Dedifferentiated amniotic fluid mesenchymal stem cell (primary cell): Measurements from ENCODE around the gene DRD3.

Source experiments
- DNase-seq: peaks from one replicate; pipeline ENCODE4 v3.0.0-alpha.2; 2016; ENCODE audit errors: extremely low spot score

Gene DRD3

GRCh38 chr3:114179575-114179974, 723 bp upstream of the DRD3 start:
- no peak for DNase-seq

GRCh38 chr3:114176890-114177289, 2.0 kb downstream of the DRD3 start:
- no peak for DNase-seq

GRCh38 chr3:114176487-114176886, 2.4 kb downstream of the DRD3 start:
- DNase-seq: no peak

- DNase-seq: no peak
Observed at GRCh38 chr3:114175204-114175987, 3.5 kb downstream of the DRD3 start.

DNA sequence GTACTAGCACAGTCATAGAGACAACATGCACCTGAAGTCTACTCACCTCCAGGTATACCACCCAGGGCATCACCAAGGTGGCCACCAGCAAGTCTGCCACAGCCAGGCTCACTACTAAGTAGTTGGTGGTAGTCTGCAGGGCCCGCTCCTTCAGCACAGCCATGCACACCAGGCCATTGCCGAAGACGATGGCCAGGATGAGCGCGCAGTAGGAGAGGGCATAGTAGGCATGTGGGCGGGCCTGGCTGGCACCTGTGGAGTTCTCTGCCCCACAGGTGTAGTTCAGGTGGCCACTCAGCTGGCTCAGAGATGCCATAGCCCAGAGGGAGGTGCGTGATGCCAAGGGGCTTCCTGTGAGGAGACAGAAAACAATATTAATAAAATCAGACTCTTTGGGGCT, 7.2 kb downstream of the DRD3 start:
- no peak for DNase-seq

GRCh38 chr3:114168150-114168549, 10.7 kb downstream of the DRD3 start:
- no peak for DNase-seq

DNA sequence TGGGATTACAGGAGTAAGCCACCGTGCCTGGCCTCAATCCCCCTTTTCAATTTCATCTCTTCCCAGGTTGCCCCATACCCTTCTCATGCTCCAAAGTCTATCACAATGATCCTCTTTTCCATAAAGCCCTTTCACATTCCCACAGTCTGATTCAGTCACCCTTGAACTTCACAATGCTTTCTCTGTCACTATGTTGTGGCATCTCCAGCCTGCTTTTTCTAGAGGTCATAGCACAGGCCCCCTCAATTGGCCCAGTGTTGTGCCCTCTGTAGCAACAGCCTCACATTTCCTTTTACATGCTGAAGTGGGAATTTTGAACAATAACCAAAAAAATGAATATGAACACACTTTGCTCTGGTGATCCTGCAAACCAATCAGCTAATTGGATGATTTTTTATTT, 21.5 kb downstream of the DRD3 start:
- no peak for DNase-seq

- DNase-seq: no peak
Observed at GRCh38 chr3:114155370-114155821, 23.5 kb downstream of the DRD3 start.

DNA sequence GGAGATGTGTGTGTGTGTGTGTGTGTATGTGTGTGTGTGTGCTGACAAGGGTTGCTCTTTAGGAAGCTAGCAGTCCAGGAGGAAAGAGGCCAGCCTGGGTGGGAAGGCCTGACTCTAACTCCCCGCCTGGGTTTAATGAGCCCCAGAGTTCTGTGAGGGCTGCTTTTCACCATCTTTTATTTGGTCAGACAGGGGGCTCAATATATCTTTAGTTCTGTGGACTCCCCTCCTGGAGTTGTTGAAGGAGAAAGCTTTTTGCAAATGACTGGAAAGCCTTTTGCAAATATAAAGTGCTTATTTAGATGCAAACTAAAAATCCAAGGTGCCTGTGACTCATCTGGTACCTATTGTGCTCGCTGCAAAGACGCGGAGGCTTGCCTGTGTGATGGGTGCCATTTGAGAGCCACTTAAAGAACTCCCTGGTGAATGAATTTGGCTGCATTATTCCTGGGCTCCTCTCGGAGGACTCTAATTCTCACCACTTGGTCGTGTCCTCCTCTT, 24.5 kb downstream of the DRD3 start:
- DNase-seq: no peak

DNA sequence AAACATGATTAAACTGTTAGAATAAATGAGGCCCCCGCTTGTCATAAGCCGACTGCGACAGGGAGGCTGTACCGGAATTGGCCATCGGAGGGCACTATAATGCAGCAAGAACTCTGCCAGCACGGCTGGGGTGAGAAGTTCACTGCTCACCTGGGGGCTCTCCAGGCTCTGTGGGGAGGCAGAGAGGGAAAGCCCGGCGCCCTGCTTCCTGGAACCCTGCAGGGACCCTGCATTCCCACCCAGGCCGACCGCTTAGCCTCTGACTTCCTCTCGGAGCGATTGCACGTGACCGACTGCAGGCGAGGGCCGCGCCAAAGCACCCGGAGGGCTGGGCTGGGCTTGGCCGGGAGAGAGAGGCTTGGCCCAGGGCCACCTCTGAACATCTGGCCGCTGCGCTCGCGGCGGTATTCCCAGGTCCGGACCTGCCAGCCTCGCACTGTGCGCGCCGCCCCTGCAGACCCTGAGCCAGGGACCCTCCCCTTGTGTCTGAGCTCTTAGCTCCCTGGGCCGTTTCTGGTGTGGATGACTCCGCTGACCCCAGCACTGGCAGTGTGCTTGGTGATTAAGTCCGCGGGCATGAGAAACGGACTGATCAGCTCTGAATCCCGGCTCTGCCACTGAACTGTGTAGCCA, 26.2 kb downstream of the DRD3 start:
- DNase-seq: peak; percentile 56

DNA sequence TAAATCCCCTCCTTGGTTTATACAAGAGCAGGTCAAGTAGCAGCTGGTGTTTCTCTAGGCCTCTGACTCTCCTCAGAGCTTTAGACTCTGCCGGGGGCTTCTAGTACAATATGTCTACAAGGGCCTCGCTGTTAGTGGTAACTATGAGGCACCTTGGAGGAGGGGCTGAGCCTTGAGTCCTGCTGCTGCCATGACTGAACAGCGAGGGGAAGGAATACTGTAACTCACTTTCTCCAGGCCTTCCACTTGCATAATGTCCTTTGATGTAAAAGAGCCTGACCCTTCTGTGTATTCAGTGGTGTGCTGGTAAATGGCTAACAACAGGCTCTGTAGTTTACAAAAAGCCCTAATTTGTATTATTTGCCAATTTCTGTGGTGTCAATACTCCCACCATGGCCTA, 27.8 kb downstream of the DRD3 start:
- no peak for DNase-seq

- no peak for DNase-seq
Observed at GRCh38 chr3:114147251-114147650, 31.6 kb downstream of the DRD3 start.

DNA sequence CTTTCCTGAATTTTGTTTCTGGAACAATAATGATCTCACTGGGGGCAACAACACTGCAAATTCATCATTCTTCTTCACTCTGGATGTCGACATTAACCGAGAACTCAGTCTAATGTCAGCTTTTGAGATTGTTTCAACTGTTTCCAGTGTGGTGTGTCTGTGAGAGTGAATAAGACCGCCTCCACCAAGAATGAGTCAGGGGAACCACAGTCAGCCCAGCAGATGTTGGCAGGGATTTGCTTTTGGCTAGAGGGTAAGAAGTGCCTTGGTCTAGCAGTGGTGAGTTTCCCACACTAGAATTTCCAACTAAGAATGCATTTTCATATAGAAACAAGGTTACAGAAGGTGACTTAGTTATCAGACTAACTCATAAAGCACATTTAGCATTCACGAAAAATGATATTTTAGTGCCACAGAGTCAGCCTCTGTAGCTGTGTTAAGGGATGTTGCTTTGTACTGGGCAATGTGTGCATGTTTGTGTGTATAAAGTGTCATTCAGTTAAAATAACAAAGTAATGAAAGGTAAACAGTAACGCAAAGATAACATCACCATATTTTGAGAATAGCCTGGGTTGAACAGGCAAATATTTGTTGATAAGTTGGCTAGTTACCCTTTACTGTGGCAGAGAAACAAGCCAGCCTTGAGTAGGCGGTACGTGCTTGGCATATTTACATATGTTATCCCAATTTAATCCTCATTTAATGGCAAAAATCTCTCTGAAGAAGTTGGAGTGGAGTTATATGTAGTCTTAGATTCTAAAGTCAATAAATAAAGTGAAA, 33.8 kb downstream of the DRD3 start:
- peak; percentile 93 for DNase-seq

DNA sequence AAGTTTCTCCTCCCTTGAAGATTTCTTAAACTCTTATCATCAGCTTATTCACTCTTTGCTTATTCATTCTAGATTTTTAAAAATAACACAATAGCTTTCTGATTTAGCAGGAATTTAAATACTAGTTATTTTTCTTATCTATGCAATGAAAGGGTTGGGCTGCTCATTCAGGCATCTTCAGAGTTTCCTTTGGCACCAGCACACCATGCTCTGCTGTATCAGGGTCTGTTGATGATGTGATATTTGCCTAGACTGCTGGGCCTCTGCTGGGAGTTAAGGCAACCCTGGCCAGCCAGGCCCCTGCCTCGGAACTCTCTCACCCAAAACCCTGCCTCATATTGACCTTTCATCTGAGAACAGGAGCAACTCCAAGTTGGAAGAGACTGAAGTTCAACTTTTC, 35.0 kb downstream of the DRD3 start:
- no peak for DNase-seq

GRCh38 chr3:114139836-114140235, 39.0 kb downstream of the DRD3 start:
- no peak for DNase-seq

GRCh38 chr3:114133947-114134346, 44.9 kb downstream of the DRD3 start:
- DNase-seq: no peak

DNA sequence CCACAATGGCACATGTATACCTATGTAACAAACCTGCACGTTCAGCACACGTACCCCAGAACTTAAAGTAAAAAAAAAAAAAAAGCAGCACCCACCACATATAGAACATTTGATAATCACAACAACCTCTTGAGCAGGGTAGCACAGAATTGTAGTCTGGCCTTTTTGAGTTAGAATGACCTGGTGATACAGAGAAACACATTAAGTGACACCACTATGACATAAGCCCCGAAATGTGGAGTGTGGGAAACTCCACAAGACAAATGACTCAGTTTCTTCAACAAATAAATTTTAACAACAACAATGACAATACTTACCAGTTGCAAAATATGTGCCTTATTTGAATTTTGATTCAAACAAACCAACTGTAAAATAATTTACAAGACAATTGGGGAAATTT, 46.4 kb downstream of the DRD3 start:
- no peak for DNase-seq

- no peak for DNase-seq
Observed at GRCh38 chr3:114128826-114129225, 50.0 kb downstream of the DRD3 start.

GRCh38 chr3:114128231-114128630, 50.6 kb downstream of the DRD3 start:
- no peak for DNase-seq

GRCh38 chr3:114127517-114127916, 51.3 kb downstream of the DRD3 start:
- no peak for DNase-seq

DNA sequence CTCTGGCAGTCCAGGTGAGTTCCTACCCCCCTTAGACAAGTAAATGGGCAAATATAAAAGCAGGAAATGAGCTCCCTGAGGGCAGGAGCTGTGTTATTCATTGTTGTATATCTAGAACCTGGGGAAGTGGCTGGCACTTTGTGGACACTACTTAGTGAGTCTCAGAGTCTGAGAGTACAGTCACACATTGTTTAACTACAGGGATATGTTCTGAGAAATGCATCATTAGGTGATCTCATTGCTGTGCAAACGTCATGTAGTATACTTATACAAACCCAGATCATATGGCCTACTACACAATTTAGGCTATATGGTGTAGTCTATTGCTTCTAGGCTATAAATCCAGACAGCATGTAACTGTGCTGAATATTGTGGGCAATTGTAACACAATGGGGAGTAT, 52.4 kb downstream of the DRD3 start:
- no peak for DNase-seq

DNA sequence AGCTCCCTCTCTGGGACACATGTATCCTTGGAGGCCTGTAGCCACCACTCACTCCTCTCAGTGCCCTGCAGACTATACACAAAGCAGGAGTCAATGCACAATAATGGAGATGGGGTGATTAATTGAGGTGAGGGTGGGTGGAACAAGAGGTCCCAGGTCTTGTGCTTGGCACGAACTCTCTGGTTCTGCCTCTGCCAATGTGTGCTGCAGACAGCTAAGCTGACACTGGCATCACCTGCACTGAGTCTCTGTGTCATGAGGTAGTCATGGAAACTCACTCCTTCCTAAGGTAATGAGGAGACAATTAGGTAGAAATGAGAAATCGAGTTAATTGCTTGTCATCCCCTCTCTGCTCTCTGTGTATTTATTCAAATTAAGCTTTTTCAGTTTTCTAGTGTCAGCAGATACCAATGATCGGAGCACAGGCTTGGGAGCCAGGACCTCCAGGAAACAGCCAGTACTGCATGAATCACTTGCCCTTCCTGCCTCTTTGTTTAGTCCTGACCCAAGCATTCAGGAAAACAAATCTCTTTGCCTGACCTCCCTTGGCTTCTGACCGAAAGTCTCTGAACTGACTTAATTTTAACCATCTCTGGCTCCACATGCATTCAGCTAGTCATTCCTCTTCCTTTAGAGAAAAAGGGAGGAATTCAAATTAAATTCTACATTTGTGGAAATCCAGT, 56.7 kb downstream of the DRD3 start:
- DNase-seq: no peak
